ENCODE data around the gene CLOCK. TPM values are rescaled to one million over a fixed set of nuclear protein-coding genes. Genes with fewer than 3 reads are reported as not detected.

CLOCK gene
- polyA plus RNA-seq, 3 donors, result 17.7 to 24.2 (median 21.2) TPM

- DNase-seq, result no peak
These were observed 2.9 kb downstream of the CLOCK start for GRCh38 chr4:55543858-55544257.

- no peak for DNase-seq
These were observed 6.4 kb downstream of the CLOCK start for GRCh38 chr4:55540271-55540670.

GRCh38 chr4:55539658-55540057, 7.1 kb downstream of the CLOCK start:
- DNase-seq, result no peak

- no peak for DNase-seq
These were observed 8.2 kb downstream of the CLOCK start for GRCh38 chr4:55538531-55538930.

- DNase-seq, result no peak
These were observed 12.4 kb downstream of the CLOCK start for GRCh38 chr4:55534306-55534705.

GRCh38 chr4:55530691-55531090, 16.0 kb downstream of the CLOCK start:
- DNase-seq, result no peak

- DNase-seq, result no peak
These were observed 16.5 kb downstream of the CLOCK start for GRCh38 chr4:55530167-55530566.

- no peak for DNase-seq
These were observed 18.2 kb downstream of the CLOCK start for GRCh38 chr4:55528491-55528890.

GRCh38 chr4:55524844-55525571, 21.7 kb downstream of the CLOCK start:
- no peak for DNase-seq

GRCh38 chr4:55518442-55518841, 28.3 kb downstream of the CLOCK start:
- DNase-seq, result no peak

- DNase-seq, result no peak
These were observed 29.0 kb downstream of the CLOCK start for GRCh38 chr4:55517526-55518229.

GRCh38 chr4:55512922-55513571, 33.7 kb downstream of the CLOCK start:
- no peak for DNase-seq

- DNase-seq, result no peak
These were observed 34.6 kb downstream of the CLOCK start for GRCh38 chr4:55512077-55512476.

- DNase-seq, result no peak
These were observed 36.0 kb downstream of the CLOCK start for GRCh38 chr4:55510685-55511084.

GRCh38 chr4:55509266-55509665, 37.4 kb downstream of the CLOCK start:
- DNase-seq, result no peak

- DNase-seq, result no peak
These were observed 39.1 kb downstream of the CLOCK start for GRCh38 chr4:55507612-55508011.

- DNase-seq, result no peak
These were observed 43.5 kb downstream of the CLOCK start for GRCh38 chr4:55503169-55503568.

GRCh38 chr4:55500072-55500471, 46.6 kb downstream of the CLOCK start:
- no peak for DNase-seq

- no peak for DNase-seq
These were observed 47.2 kb downstream of the CLOCK start for GRCh38 chr4:55499495-55499894.

- no peak for DNase-seq
These were observed 48.7 kb downstream of the CLOCK start for GRCh38 chr4:55498051-55498450.

GRCh38 chr4:55491486-55491885, 55.2 kb downstream of the CLOCK start:
- no peak for DNase-seq

- no peak for DNase-seq
These were observed 58.0 kb downstream of the CLOCK start for GRCh38 chr4:55488716-55489115.

- DNase-seq, result no peak
These were observed 60.9 kb downstream of the CLOCK start for GRCh38 chr4:55485821-55486220.

Data from renal pelvis (tissue), 4 donors.